A549 (cell line): ENCODE measurements around the gene DNHD1. TPM values are rescaled to one million over a fixed set of nuclear protein-coding genes. Genes with fewer than 3 reads are reported as not detected.

Source experiments
- ATAC-seq, 2 experiments: fragments of 200-7000 bp in 1 of 2; fragments of >200 bp in 1 of 2; cut with Nextera tagmentation in 1 of 2; cut with Tn5 transposase in 1 of 2; 3 replicates each; pipeline versions ENCODE4 v1.8.0 to v1.9.1; 2018 to 2020; ENCODE audit warnings: mild to moderate bottlenecking in 1 of 2, moderate library complexity in 1 of 2
- CTCF ChIA-PET: fragments of 300-600 bp; sonication (Branson Sonifier 250); formaldehyde crosslinking; extraction: SDS; loops from one replicate; lab custom pipeline; 2021; ENCODE audit warnings: antibody characterized with exemption, inconsistent platforms; lab: Yijun Ruan, JAX
- POLR2A ChIA-PET: fragments of 350-600 bp; formaldehyde crosslinking; extraction: SDS; loops from one replicate; lab custom pipeline; 2021; ENCODE audit warnings: antibody characterized with exemption, inconsistent platforms; lab: Yijun Ruan, JAX
- DNase-seq, 2 experiments: peaks; one replicate each; pipeline versions ENCODE4 v3.0.0 to v3.0.0-alpha.2; 2011 to 2016; ENCODE audit warnings: low read depth in 1 of 2, low spot score in 1 of 2
- FAIRE-seq: peaks from 2 replicates; lab custom pipeline; 2011; peaks lifted over from hg19 to GRCh38; lab: Jason Lieb, UNC
- H3K27ac ChIP-seq, 2 experiments: fragments of >200 bp; sonication (Bioruptor Twin); formaldehyde crosslinking; 3 replicates each; pipeline ENCODE4 v1.5.1; 2016 to 2017
- H3K4me1 ChIP-seq: fragments of >200 bp; sonication (Bioruptor Twin); formaldehyde crosslinking; 3 replicates; pipeline ENCODE4 v1.6.1; 2016
- H3K4me2 ChIP-seq: fragments of >200 bp; sonication (Bioruptor Twin); formaldehyde crosslinking; 3 replicates; pipeline ENCODE4 v1.6.1; 2016
- H3K4me3 ChIP-seq: fragments of >200 bp; sonication (Bioruptor Twin); formaldehyde crosslinking; 3 replicates; pipeline ENCODE4 v1.5.1; 2016
- H3K9me3 ChIP-seq: fragments of >200 bp; sonication (Bioruptor Twin); formaldehyde crosslinking; 3 replicates; pipeline ENCODE4 v1.6.1; 2016
- BHLHE40 ChIP-seq: IDR thresholded peaks from 2 replicates; pipeline ENCODE4 v1.6.1; 2012; ENCODE audit warnings: low read depth, low read length, inconsistent platforms
- CBX8 ChIP-seq: fragments of 200-600 bp; sonication (generic); IDR thresholded peaks from 2 replicates; pipeline ENCODE4 v1.6.1; 2016
- CEBPB ChIP-seq, 2 experiments: fragments of >200 bp in 1 of 2; sonication (Bioruptor Twin) in 1 of 2; formaldehyde crosslinking in 1 of 2; IDR thresholded peaks; 2 replicates each; pipeline ENCODE4 v1.6.1; 2012 to 2016
- CHD2 ChIP-seq: fragments of 150-350 bp; IDR thresholded peaks from 2 replicates; pipeline ENCODE4 v1.6.1; 2014; ENCODE audit warnings: low read length; ENCODE audit not compliant: partially characterized antibody
- EHMT2 ChIP-seq: fragments of 200-600 bp; sonication (generic); IDR thresholded peaks from 2 replicates; pipeline ENCODE4 v1.6.1; 2016; ENCODE audit warnings: antibody characterized with exemption, low read depth, mild to moderate bottlenecking, moderate library complexity
- ESRRA ChIP-seq: fragments of 150-350 bp; IDR thresholded peaks from 2 replicates; pipeline ENCODE4 v1.6.1; 2014; ENCODE audit warnings: mild to moderate bottlenecking, low read length, borderline replicate concordance
- FOSB ChIP-seq: fragments of 250-450 bp; sonication (Bioruptor Pico); IDR thresholded peaks from 2 replicates; pipeline ENCODE4 v1.5.0; 2020; ENCODE audit warnings: mild to moderate bottlenecking, moderate library complexity
- HDAC2 ChIP-seq: fragments of 200-600 bp; sonication (generic); IDR thresholded peaks from 2 replicates; pipeline ENCODE4 v1.6.1; 2016
- HEYL ChIP-seq: fragments of 250-450 bp; sonication (Bioruptor Pico); IDR thresholded peaks from 2 replicates; pipeline ENCODE4 v1.8.0; 2021; ENCODE audit warnings: mild to moderate bottlenecking, moderate library complexity
- HOXB5 ChIP-seq: fragments of 250-450 bp; sonication (Bioruptor Pico); IDR thresholded peaks from 2 replicates; pipeline ENCODE4 v1.5.0; 2020; ENCODE audit warnings: mild to moderate bottlenecking, moderate library complexity
- JUN ChIP-seq, 2 experiments: fragments of >200 bp; sonication (Bioruptor Twin); formaldehyde crosslinking; IDR thresholded peaks; 2 replicates in 1 of 2; 3 replicates in 1 of 2; pipeline ENCODE4 v1.6.1; 2016 to 2017
- KDM1A ChIP-seq: fragments of 200-600 bp; sonication (generic); IDR thresholded peaks from 2 replicates; pipeline ENCODE4 v1.6.1; 2016; ENCODE audit warnings: low read depth, mild to moderate bottlenecking
- KDM5A ChIP-seq: fragments of 200-600 bp; sonication (generic); IDR thresholded peaks from 2 replicates; pipeline ENCODE4 v1.6.1; 2016; ENCODE audit warnings: antibody characterized with exemption, mild to moderate bottlenecking
- NFE2L2 ChIP-seq: fragments of 150-350 bp; conservative IDR thresholded peaks from 2 replicates; pipeline ENCODE4 v1.6.1; 2014; ENCODE audit warnings: low read length
- NPAS2 ChIP-seq: fragments of 250-450 bp; sonication (Bioruptor Pico); IDR thresholded peaks from 2 replicates; pipeline ENCODE4 v1.8.0; 2022; ENCODE audit warnings: mild to moderate bottlenecking, moderate library complexity, borderline replicate concordance
- POLR2AphosphoS2 ChIP-seq: conservative IDR thresholded peaks from 2 replicates; pipeline ENCODE4 v1.6.1; 2012; ENCODE audit warnings: low read length, improper control_type of control experiment, inconsistent platforms
- RFX5 ChIP-seq: fragments of 450-650 bp; IDR thresholded peaks from 2 replicates; pipeline ENCODE4 v1.7.1; 2014; ENCODE audit warnings: antibody characterized with exemption, mild to moderate bottlenecking, moderate library complexity
- TP53 ChIP-seq: fragments of 250-450 bp; sonication (Bioruptor Pico); IDR thresholded peaks from 2 replicates; pipeline ENCODE4 v1.5.0; 2021; ENCODE audit warnings: mild to moderate bottlenecking, moderate library complexity
- ZSCAN20 ChIP-seq: fragments of 250-450 bp; sonication (Bioruptor Pico); IDR thresholded peaks from 2 replicates; pipeline ENCODE4 v1.8.0; 2022; ENCODE audit warnings: mild to moderate bottlenecking, moderate library complexity
- WGBS: methylation state at CpG from one replicate; pipeline ENCODE4 v1.1.6; 2017; ENCODE audit errors: missing lambda C conversion rate; 5-methylcytosine and 5-hydroxymethylcytosine counted together
- polyA plus RNA-seq, 4 experiments: library from polyadenylated mRNA; depleted of rRNA in 3 of 4; stranded (reverse); fragments of >200 nt; fragmentation: RNase III in 1 of 4; extraction: RNeasy Plus Mini Kit Qiagen cat#74134 plus additional on column Dnase treatment in 1 of 4; gene quantifications; 2 replicates in 3 of 4; 3 replicates in 1 of 4; pipeline ENCODE4 v1.2.3, GENCODE V29; 2011 to 2017
- TF ChIP-seq, protein P1 (sequence below): fragments of 250-450 bp; sonication (Bioruptor Pico); IDR thresholded peaks from 2 replicates; pipeline ENCODE4 v1.5.0; 2021; ENCODE audit warnings: mild to moderate bottlenecking, moderate library complexity, borderline replicate concordance
- TF ChIP-seq, protein P2 (sequence below): fragments of 250-450 bp; sonication (Bioruptor Pico); IDR thresholded peaks from 2 replicates; pipeline ENCODE4 v1.5.0; 2020; ENCODE audit warnings: low read depth, mild to moderate bottlenecking, moderate library complexity
- TF ChIP-seq, protein P3 (sequence below): IDR thresholded peaks from 2 replicates; pipeline ENCODE4 v1.6.1; 2012; ENCODE audit warnings: low read depth, borderline replicate concordance
- TF ChIP-seq, protein P4 (sequence below): fragments of 200-600 bp; sonication (generic); IDR thresholded peaks from 2 replicates; pipeline ENCODE4 v1.6.1; 2016; ENCODE audit warnings: antibody characterized with exemption, mild to moderate bottlenecking, moderate library complexity
- TF ChIP-seq, protein P5 (sequence below): fragments of >200 bp; sonication (Bioruptor Twin); formaldehyde crosslinking; IDR thresholded peaks from 3 replicates; pipeline ENCODE4 v1.5.1; 2016

DNHD1 gene
- polyA plus RNA-seq, 2 of the 4 experiments (the other 2 are of a cell fraction) = 6.8 to 8.6 TPM

DNA sequence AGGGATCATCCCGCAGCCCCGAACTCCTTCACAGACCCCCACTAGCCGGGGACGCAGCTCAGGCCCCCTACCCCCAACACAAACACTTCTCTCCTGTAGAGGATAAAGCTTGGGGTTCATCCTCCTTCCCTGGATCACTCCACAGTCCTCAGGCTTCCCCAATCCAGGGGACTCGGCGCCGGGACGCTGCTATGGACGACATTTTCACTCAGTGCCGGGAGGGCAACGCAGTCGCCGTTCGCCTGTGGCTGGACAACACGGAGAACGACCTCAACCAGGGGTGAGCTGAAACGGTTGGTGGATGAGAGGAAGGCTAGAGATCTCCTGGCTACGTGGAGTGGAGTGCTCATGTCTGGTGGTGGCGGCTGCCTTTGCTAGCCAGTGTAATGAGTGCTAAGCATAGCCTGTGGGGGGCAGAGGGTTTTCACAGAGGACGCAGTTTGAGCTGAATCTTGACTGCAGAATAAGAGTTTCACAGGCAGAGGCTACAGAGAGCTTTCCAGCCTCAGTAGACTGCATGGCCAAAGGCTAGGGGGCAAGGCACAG lies 107.1 kb downstream of the DNHD1 start:
- WGBS = 0% methylated on average over 11 of the region's 20 CpGs

DNA sequence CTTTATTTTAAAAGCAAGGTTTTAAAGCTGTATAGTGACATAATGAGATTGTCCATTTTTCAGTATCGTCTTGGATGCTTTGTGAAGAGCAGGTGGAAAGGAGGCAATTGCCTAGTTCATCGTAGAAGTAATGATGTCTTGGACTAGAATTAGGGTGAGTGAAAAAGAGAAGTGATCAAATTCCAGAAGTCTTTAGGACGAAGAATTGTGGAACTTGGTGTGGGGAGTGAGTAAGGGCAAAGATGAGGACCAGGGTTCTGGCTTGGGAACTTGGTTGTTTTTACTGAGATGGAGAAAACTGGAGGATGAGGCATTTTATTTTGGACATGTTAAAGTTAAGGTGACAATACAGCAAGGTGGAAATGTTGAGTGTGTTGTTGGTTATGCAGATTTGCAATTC lies 107.7 kb downstream of the DNHD1 start:
- Histone ChIP-seq H3K27ac (peak overlapping the region; percentile 90 to 98), H3K4me3 (peak overlapping the region; percentile 79), H3K4me1 (peaks cover 39% of the 10 kb centered on the region), H3K9me3 (no peaks in the 10 kb centered on the region), H3K4me2 (peak overlapping the region; percentile 97)
- TF ChIP-seq KDM1A (no peak), HOXB5 (CRISPR knock-in tag) (no peak), ESRRA (no peak), BHLHE40 (no peak), ZSCAN20 (no peak), NPAS2 (CRISPR knock-in tag) (no peak), HDAC2 (no peak), KDM5A (no peak), HEYL (CRISPR knock-in tag) (no peak), CHD2 (no peak), TP53 (no peak)
- TF ChIP-seq, protein P1, sequence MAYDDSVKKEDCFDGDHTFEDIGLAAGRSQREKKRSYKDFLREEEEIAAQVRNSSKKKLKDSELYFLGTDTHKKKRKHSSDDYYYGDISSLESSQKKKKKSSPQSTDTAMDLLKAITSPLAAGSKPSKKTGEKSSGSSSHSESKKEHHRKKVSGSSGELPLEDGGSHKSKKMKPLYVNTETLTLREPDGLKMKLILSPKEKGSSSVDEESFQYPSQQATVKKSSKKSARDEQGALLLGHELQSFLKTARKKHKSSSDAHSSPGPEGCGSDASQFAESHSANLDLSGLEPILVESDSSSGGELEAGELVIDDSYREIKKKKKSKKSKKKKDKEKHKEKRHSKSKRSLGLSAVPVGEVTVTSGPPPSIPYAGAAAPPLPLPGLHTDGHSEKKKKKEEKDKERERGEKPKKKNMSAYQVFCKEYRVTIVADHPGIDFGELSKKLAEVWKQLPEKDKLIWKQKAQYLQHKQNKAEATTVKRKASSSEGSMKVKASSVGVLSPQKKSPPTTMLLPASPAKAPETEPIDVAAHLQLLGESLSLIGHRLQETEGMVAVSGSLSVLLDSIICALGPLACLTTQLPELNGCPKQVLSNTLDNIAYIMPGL = no peak
- TF ChIP-seq, protein P2, sequence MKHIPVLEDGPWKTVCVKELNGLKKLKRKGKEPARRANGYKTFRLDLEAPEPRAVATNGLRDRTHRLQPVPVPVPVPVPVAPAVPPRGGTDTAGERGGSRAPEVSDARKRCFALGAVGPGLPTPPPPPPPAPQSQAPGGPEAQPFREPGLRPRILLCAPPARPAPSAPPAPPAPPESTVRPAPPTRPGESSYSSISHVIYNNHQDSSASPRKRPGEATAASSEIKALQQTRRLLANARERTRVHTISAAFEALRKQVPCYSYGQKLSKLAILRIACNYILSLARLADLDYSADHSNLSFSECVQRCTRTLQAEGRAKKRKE (CRISPR knock-in tag) = no peak
- TF ChIP-seq, protein P3, sequence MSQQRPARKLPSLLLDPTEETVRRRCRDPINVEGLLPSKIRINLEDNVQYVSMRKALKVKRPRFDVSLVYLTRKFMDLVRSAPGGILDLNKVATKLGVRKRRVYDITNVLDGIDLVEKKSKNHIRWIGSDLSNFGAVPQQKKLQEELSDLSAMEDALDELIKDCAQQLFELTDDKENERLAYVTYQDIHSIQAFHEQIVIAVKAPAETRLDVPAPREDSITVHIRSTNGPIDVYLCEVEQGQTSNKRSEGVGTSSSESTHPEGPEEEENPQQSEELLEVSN = no peak
- TF ChIP-seq, protein P4, sequence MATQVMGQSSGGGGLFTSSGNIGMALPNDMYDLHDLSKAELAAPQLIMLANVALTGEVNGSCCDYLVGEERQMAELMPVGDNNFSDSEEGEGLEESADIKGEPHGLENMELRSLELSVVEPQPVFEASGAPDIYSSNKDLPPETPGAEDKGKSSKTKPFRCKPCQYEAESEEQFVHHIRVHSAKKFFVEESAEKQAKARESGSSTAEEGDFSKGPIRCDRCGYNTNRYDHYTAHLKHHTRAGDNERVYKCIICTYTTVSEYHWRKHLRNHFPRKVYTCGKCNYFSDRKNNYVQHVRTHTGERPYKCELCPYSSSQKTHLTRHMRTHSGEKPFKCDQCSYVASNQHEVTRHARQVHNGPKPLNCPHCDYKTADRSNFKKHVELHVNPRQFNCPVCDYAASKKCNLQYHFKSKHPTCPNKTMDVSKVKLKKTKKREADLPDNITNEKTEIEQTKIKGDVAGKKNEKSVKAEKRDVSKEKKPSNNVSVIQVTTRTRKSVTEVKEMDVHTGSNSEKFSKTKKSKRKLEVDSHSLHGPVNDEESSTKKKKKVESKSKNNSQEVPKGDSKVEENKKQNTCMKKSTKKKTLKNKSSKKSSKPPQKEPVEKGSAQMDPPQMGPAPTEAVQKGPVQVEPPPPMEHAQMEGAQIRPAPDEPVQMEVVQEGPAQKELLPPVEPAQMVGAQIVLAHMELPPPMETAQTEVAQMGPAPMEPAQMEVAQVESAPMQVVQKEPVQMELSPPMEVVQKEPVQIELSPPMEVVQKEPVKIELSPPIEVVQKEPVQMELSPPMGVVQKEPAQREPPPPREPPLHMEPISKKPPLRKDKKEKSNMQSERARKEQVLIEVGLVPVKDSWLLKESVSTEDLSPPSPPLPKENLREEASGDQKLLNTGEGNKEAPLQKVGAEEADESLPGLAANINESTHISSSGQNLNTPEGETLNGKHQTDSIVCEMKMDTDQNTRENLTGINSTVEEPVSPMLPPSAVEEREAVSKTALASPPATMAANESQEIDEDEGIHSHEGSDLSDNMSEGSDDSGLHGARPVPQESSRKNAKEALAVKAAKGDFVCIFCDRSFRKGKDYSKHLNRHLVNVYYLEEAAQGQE = no peak
- 69% methylated on average over 3 of the region's 3 CpGs for WGBS
- POLR2A ChIA-PET = interaction anchor here (1.1 to 2.4 kb wide), 3 partner anchors 13 to 124 kb away, joined by 4 to 13 read pairs (median 4); partner anchors contain the start of genes ARFIP2, MRPL17 and TIMM10B
- DNase-seq = no peak
- FAIRE-seq = no peak
- ATAC-seq = no peak
- CTCF ChIA-PET = interaction anchor here (0.7 to 4.2 kb wide), 8 partner anchors 8 to 226 kb away, joined by 3 to 23 read pairs (median 4); partner anchors contain the start of genes MRPL17 and TPP1

More for the DNA sequence above, 107.1 kb downstream of the DNHD1 start:
- Histone ChIP-seq H3K27ac (peak overlapping the region; percentile 90 to 98), H3K4me2 (peak overlapping the region; percentile 97), H3K4me3 (peak overlapping the region; percentile 79), H3K9me3 (no peaks in the 10 kb centered on the region), H3K4me1 (peaks cover 39% of the 10 kb centered on the region)
- ChIA-PET CTCF (interaction anchor here (0.7 to 4.2 kb wide), 7 partner anchors 9 to 226 kb away, joined by 3 to 23 read pairs (median 5); partner anchors contain the start of genes MRPL17 and TPP1), POLR2A (interaction anchor here (1.1 to 2.4 kb wide), 4 partner anchors 9 to 123 kb away, joined by 4 to 13 read pairs (median 4); partner anchors contain the start of genes ARFIP2, MRPL17 and TIMM10B)
- FAIRE-seq (no peak), DNase-seq (peak; percentile 37 to 47), ATAC-seq (peak; percentile 59)
- TF ChIP-seq CBX8 (no peak), FOSB (CRISPR knock-in tag) (no peak), JUN (IDR thresholded peaks at IDR 0.05) (no peak), CEBPB (IDR thresholded peaks at IDR 0.05) (no peak), KDM1A (no peak), NFE2L2 (no peak), POLR2AphosphoS2 (no peak), HEYL (CRISPR knock-in tag) (no peak), RFX5 (no peak), HOXB5 (CRISPR knock-in tag) (no peak), EHMT2 (no peak), ESRRA (no peak)
- TF ChIP-seq, protein P5, sequence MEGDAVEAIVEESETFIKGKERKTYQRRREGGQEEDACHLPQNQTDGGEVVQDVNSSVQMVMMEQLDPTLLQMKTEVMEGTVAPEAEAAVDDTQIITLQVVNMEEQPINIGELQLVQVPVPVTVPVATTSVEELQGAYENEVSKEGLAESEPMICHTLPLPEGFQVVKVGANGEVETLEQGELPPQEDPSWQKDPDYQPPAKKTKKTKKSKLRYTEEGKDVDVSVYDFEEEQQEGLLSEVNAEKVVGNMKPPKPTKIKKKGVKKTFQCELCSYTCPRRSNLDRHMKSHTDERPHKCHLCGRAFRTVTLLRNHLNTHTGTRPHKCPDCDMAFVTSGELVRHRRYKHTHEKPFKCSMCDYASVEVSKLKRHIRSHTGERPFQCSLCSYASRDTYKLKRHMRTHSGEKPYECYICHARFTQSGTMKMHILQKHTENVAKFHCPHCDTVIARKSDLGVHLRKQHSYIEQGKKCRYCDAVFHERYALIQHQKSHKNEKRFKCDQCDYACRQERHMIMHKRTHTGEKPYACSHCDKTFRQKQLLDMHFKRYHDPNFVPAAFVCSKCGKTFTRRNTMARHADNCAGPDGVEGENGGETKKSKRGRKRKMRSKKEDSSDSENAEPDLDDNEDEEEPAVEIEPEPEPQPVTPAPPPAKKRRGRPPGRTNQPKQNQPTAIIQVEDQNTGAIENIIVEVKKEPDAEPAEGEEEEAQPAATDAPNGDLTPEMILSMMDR = no peak
